HepG2 (cell line): ENCODE measurements around the gene ANKS4B. TPM values are rescaled to one million over a fixed set of nuclear protein-coding genes. Genes with fewer than 3 reads are reported as not detected.

Experiments used
- BHLHE40 ChIP-seq: IDR thresholded peaks from 2 replicates; pipeline ENCODE4 v1.6.1; 2011; ENCODE audit warnings: low read length, improper control_type of control experiment
- KDM5A ChIP-seq: fragments of 200-600 bp; sonication (generic); IDR thresholded peaks from 2 replicates; pipeline ENCODE4 v1.7.0; 2018; ENCODE audit warnings: antibody characterized with exemption, mild to moderate bottlenecking, low read length, borderline replicate concordance
- MED13 ChIP-seq: sonication (generic); formaldehyde crosslinking; IDR thresholded peaks from 2 replicates; pipeline ENCODE4 v1.5.0; 2020; ENCODE audit warnings: missing genetic modification reagents
- POLR2A ChIP-seq, 2 experiments: IDR thresholded peaks; 2 replicates each; pipeline ENCODE4 v1.6.1; 2011; ENCODE audit warnings: low read depth in 2 of 2, low read length in 2 of 2, mild to moderate bottlenecking in 1 of 2, moderate library complexity in 1 of 2; ENCODE audit not compliant: insufficient read depth in 1 of 2
- PRDM10 ChIP-seq: sonication (generic); formaldehyde crosslinking; IDR thresholded peaks from 2 replicates; pipeline ENCODE4 v1.4.0; 2020; ENCODE audit warnings: low read depth, missing genetic modification reagents
- SOX5 ChIP-seq: IDR thresholded peaks from 2 replicates; pipeline ENCODE4 v1.6.1; 2016; ENCODE audit warnings: borderline replicate concordance
- ZKSCAN5 ChIP-seq: sonication (generic); formaldehyde crosslinking; IDR thresholded peaks from 2 replicates; pipeline ENCODE4 v1.5.1; 2020; ENCODE audit warnings: mild to moderate bottlenecking, missing genetic modification reagents
- ZMAT5 ChIP-seq: sonication (generic); formaldehyde crosslinking; IDR thresholded peaks from 2 replicates; pipeline ENCODE4 v1.5.0; 2020; ENCODE audit warnings: mild to moderate bottlenecking, low read depth, missing genetic modification reagents, borderline replicate concordance
- ZNF251 ChIP-seq: sonication (generic); formaldehyde crosslinking; IDR thresholded peaks from 2 replicates; pipeline ENCODE4 v1.9.0; 2021; ENCODE audit warnings: mild to moderate bottlenecking, missing genetic modification reagents
- ZNF619 ChIP-seq: sonication (generic); formaldehyde crosslinking; IDR thresholded peaks from 2 replicates; pipeline ENCODE4 v1.4.0; 2020; ENCODE audit warnings: mild to moderate bottlenecking, missing genetic modification reagents
- polyA plus RNA-seq, 8 experiments: library from polyadenylated mRNA; depleted of rRNA in 3 of 8; stranded (reverse) in 7 of 8; unstranded in 1 of 8; fragments of >200 nt; fragmentation: Illumina TruSeq in 4 of 8; extraction: Trizol in 4 of 8; gene quantifications; 2 replicates each; pipeline versions ENCODE4 v1.2.1 to v1.2.3, GENCODE V29; 2011 to 2016; ENCODE audit warnings: low read depth in 4 of 8, missing spikeins in 1 of 8, mixed read lengths in 1 of 8; ENCODE audit not compliant: insufficient read depth in 1 of 8
- total RNA-seq, 5 experiments: library from RNA; depleted of rRNA; stranded (reverse); fragments of >200 nt; fragmentation: Illumina TruSeq; extraction: Trizol; gene quantifications; 2 replicates each; pipeline ENCODE4 v1.2.3, GENCODE V29; 2016; ENCODE audit warnings: low read depth in 1 of 5
- TF ChIP-seq, protein P1 (sequence below): sonication (generic); formaldehyde crosslinking; IDR thresholded peaks from 2 replicates; pipeline ENCODE4 v1.4.0; 2020; ENCODE audit warnings: missing genetic modification reagents
- TF ChIP-seq, protein P2 (sequence below): IDR thresholded peaks from 2 replicates; pipeline ENCODE4 v1.6.1; 2016; ENCODE audit warnings: mild to moderate bottlenecking, missing biosample characterization, missing genetic modification reagents
- TF ChIP-seq, protein P3 (sequence below): sonication (generic); formaldehyde crosslinking; IDR thresholded peaks from 2 replicates; pipeline ENCODE4 v1.5.1; 2020; ENCODE audit warnings: mild to moderate bottlenecking, missing genetic modification reagents, moderate library complexity
- TF ChIP-seq, protein P4 (sequence below): sonication (generic); formaldehyde crosslinking; IDR thresholded peaks from 2 replicates; pipeline ENCODE4 v1.8.1; 2023; ENCODE audit warnings: mild to moderate bottlenecking, missing genetic modification reagents, borderline replicate concordance
- TF ChIP-seq, protein P5 (sequence below): sonication (generic); formaldehyde crosslinking; IDR thresholded peaks from 2 replicates; pipeline ENCODE4 v1.8.0; 2022; ENCODE audit warnings: mild to moderate bottlenecking, missing genetic modification reagents; ENCODE audit not compliant: insufficient replicate concordance

ANKS4B gene
- total and polyA plus RNA-seq, 2 of the 13 experiments (the other 11 are each of a cell fraction or from before 2014, with no cell fraction given) = 6.5 to 30.0 TPM

GRCh38 chr16:21301168-21301894 is 67.8 kb downstream of the ANKS4B start (continued):
- TF ChIP-seq, protein P1, sequence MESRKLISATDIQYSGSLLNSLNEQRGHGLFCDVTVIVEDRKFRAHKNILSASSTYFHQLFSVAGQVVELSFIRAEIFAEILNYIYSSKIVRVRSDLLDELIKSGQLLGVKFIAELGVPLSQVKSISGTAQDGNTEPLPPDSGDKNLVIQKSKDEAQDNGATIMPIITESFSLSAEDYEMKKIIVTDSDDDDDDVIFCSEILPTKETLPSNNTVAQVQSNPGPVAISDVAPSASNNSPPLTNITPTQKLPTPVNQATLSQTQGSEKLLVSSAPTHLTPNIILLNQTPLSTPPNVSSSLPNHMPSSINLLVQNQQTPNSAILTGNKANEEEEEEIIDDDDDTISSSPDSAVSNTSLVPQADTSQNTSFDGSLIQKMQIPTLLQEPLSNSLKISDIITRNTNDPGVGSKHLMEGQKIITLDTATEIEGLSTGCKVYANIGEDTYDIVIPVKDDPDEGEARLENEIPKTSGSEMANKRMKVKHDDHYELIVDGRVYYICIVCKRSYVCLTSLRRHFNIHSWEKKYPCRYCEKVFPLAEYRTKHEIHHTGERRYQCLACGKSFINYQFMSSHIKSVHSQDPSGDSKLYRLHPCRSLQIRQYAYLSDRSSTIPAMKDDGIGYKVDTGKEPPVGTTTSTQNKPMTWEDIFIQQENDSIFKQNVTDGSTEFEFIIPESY = peak; percentile 39; the same call in 1 of the 2 replicates
- peak; percentile 84 for TF ChIP-seq BHLHE40
- TF ChIP-seq POLR2A (IDR thresholded peaks at IDR 0.05; ENCODE audit: insufficient read depth in 1 of 2, low read depth in 2 of 2, low read length in 2 of 2) = peak; percentile 80 to 86
- 0 out of 2 replicates have a peak, but pooled peaks have one; percentile 48 for TF ChIP-seq PRDM10 (CRISPR knock-in tag)
- TF ChIP-seq, protein P2, sequence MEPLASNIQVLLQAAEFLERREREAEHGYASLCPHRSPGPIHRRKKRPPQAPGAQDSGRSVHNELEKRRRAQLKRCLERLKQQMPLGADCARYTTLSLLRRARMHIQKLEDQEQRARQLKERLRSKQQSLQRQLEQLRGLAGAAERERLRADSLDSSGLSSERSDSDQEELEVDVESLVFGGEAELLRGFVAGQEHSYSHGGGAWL (CRISPR knock-in tag) = peak; percentile 90; the same call in 1 of the 2 replicates
- peak; percentile 73; the same call in 1 of the 2 replicates for TF ChIP-seq MED13 (CRISPR knock-in tag)
- TF ChIP-seq, protein P3, sequence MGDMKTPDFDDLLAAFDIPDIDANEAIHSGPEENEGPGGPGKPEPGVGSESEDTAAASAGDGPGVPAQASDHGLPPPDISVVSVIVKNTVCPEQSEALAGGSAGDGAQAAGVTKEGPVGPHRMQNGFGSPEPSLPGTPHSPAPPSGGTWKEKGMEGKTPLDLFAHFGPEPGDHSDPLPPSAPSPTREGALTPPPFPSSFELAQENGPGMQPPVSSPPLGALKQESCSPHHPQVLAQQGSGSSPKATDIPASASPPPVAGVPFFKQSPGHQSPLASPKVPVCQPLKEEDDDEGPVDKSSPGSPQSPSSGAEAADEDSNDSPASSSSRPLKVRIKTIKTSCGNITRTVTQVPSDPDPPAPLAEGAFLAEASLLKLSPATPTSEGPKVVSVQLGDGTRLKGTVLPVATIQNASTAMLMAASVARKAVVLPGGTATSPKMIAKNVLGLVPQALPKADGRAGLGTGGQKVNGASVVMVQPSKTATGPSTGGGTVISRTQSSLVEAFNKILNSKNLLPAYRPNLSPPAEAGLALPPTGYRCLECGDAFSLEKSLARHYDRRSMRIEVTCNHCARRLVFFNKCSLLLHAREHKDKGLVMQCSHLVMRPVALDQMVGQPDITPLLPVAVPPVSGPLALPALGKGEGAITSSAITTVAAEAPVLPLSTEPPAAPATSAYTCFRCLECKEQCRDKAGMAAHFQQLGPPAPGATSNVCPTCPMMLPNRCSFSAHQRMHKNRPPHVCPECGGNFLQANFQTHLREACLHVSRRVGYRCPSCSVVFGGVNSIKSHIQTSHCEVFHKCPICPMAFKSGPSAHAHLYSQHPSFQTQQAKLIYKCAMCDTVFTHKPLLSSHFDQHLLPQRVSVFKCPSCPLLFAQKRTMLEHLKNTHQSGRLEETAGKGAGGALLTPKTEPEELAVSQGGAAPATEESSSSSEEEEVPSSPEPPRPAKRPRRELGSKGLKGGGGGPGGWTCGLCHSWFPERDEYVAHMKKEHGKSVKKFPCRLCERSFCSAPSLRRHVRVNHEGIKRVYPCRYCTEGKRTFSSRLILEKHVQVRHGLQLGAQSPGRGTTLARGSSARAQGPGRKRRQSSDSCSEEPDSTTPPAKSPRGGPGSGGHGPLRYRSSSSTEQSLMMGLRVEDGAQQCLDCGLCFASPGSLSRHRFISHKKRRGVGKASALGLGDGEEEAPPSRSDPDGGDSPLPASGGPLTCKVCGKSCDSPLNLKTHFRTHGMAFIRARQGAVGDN (CRISPR knock-in tag) = peak; percentile 95
- TF ChIP-seq, protein P4, sequence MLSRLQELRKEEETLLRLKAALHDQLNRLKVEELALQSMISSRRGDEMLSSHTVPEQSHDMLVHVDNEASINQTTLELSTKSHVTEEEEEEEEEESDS = 0 out of 2 replicates have a peak, but pooled peaks have one; percentile 71
- TF ChIP-seq ZMAT5 (CRISPR knock-in tag) = no peak
- no peak for TF ChIP-seq KDM5A
- peak; percentile 97 for TF ChIP-seq ZNF251
- 0 out of 2 replicates have a peak, but pooled peaks have one; percentile 12 for TF ChIP-seq ZKSCAN5 (CRISPR knock-in tag)
- TF ChIP-seq, protein P5, sequence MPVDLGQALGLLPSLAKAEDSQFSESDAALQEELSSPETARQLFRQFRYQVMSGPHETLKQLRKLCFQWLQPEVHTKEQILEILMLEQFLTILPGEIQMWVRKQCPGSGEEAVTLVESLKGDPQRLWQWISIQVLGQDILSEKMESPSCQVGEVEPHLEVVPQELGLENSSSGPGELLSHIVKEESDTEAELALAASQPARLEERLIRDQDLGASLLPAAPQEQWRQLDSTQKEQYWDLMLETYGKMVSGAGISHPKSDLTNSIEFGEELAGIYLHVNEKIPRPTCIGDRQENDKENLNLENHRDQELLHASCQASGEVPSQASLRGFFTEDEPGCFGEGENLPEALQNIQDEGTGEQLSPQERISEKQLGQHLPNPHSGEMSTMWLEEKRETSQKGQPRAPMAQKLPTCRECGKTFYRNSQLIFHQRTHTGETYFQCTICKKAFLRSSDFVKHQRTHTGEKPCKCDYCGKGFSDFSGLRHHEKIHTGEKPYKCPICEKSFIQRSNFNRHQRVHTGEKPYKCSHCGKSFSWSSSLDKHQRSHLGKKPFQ (CRISPR knock-in tag) = peak; percentile 91
- no peak for TF ChIP-seq ZNF619 (CRISPR knock-in tag)
- TF ChIP-seq SOX5 (CRISPR knock-in tag) = peak; percentile 7; the same call in 1 of the 2 replicates
